GM18505 (cell line): ENCODE data around the gene CDC42BPB.
"Not testable (repeated sequence)": the region's sequence is repeated elsewhere in the genome, so short reads cannot be mapped to it uniquely, and the experiment has no call there.

ENCODE experiments used
- ATAC-seq: cut with Tn5 transposase; IDR thresholded peaks from one replicate; pipeline ENCODE4 v1.9.1; 2021; ENCODE audit not compliant: unreplicated experiment
- POLR2A ChIP-seq: IDR thresholded peaks from 4 replicates; pipeline ENCODE4 v1.6.1; 2011; ENCODE audit warnings: borderline replicate concordance; ENCODE audit not compliant: insufficient read depth, insufficient read length; ENCODE audit errors: extremely low read depth

The CDC42BPB gene

DNA sequence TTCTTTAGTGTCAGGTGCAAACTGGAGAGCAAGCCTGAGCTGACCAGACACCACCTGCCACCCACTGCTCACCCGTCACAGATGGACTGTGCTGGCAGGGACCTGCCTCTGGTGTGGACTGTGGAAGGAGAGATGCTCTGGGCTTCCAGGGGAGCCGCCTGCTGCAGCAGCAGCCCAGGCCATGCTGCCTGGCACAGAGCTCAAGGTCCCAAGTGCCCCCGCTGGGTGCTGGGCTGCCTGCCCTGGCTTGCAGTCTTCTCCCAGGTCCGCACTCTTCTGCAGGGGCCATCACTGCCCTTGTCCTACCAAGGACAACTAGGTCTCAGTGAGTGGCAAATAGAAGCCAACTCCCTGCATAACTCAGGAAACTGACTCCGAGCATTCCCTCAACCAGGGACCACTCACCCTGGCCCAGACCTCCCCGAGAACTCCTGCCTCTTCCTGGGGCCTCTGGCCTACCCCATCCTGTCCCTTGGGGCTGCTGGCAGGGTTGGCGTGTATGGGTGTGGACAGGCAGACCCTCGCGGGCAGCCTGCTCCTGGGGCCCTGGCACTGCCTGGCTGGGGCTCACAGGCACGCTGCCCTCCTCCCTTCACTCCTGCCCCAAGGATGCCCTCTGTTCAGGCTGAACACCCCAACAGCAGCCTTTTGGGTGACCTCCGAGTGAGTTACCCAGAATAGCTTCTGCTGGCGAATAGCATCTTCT is 125.6 kb downstream of the CDC42BPB start:
- ATAC-seq: no peak

DNA sequence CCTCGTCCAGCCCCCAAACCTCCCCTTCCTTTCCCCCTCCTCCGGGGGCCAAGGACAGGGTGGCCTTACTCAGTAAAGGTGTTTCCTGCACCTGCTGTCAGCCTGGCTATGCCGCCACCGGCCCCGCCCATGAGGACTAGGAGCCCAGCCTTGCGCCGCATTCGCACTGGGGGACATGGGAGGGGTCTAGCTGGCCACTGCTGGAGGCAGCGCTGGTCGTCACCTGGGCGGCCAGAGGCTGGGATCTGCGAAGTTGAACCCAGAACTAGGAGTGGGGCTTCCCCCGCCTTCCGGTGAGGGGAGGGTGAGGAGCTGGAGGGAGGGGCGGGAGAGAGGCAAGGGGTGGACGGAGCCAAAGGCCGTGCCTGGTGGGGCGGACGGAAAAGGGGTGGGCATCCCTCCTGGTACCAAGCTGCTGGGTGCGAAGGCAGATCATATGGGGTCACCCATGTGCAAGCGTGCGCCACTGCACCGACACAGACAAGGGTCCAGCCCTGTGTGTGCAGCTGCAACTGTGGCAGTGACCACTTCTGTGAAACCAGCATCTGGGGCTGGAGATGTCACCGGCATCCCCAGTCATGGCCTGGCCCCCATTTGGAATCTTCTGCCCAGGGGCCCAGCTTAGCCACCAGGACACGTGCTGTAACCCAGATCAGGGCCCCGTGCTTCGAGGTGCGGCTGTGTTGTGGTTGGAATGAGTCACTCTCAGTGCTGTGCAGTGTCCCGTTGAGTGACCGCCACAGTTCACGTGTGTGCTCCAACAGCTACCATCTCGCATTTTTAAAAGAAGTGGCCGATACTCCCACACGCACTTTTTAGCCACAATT is 126.4 kb downstream of the CDC42BPB start:
- no peak for TF ChIP-seq POLR2A
- no peak for ATAC-seq

More for the DNA sequence above, 125.6 kb downstream of the CDC42BPB start:
- no peak for TF ChIP-seq POLR2A

DNA sequence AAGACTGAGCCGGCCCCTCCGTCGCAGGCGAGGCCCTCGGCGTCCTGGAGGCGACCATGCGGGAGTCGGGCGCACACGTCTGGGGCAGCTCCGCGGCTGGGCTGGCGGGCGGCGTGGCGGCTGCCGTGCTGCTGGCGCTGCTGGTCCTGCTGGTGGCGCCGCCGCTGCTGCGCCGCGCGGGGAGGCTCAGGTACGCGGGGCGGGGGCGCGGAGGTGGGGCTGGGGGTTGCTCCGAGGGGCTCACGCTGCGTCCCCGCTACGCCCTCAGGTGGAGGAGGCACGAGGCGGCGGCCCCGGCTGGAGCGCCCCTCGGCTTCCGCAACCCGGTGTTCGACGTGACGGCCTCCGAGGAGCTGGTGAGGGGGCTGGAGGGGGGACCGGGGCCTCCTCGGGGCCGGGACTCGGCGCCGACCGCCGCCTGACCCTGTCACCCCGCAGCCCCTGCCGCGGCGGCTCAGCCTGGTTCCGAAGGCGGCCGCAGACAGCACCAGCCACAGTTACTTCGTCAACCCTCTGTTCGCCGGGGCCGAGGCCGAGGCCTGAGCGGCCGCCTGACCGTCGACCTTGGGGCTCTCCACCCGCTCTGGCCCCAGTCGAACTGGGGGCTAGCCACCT is 127.1 kb downstream of the CDC42BPB start:
- TF ChIP-seq POLR2A: no peak
- ATAC-seq: no peak

DNA sequence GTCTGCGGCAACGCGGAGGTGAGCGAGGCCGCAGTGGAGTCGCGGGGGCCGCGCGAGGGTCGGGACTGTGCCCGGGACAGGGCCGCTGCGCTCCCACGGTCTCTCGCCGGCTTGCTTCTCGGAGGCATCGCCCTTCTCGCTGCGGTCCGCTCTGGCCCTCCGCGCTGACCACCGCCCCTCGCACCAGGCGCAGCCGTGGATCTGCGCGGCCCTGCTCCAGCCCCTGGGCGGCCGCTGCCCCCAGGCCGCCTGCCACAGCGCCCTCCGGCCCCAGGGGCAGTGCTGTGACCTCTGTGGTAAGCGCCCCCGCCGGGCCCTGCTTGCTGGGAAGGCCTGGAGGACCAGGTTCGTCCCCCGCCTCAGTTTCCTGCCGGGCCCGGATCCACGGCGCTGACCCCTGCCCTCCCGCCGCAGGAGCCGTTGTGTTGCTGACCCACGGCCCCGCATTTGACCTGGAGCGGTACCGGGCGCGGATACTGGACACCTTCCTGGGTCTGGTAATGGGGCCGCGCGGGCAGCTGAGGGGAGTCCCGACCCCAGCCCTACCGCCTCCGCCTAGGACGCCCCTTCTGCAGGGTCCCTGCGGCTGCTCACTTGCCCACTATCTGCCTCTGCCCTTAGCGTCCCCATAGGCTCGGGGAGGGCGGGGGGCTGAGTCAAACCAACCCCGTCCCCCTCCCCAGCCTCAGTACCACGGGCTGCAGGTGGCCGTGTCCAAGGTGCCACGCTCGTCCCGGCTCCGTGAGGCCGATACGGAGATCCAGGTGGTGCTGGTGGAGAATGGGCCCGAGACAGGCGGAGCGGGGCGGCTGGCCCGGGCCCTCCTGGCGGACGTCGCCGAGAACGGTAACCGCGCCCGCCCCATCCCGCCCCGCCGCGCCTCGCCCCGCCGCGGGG is 127.9 kb downstream of the CDC42BPB start:
- ATAC-seq: no peak
- no peak for TF ChIP-seq POLR2A

GRCh38 chr14:102928412-102929240 is 128.7 kb downstream of the CDC42BPB start:
- peak; percentile 50 for ATAC-seq
- TF ChIP-seq POLR2A: no peak

DNA sequence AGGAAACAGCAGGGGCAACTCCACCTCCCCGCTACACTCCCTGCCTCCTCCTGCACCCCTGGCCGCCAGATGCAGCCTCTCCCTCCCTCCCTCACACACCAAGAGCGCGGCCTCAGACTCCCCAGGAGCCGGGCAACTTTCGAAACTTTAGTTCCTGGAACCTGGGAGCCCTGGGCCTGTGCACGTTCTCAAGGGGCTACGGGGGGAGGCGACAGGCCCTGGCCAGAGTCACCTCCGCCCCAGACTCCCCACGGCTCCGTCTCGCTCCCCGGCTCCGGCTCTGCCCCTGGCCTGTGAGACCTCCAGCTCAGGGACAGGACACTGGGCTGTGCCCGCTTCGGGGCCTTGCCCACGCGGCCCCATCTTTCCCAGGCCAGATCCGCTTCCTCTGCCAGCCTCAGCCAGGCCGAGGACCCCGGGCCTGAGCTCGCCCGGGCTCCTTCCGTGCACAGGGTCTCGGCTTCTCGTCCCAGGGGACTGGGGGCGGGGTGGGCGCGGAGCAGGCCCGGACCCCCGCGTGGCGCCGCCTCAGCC is 129.4 kb downstream of the CDC42BPB start:
- no peak for TF ChIP-seq POLR2A
- ATAC-seq: peak; percentile 8

- no peak for TF ChIP-seq POLR2A
- no peak for ATAC-seq
Measured at GRCh38 chr14:102927346-102927877, 129.9 kb downstream of the CDC42BPB start.

- not testable (repeated sequence) for ATAC-seq
Measured at GRCh38 chr14:102926840-102927239, 130.5 kb downstream of the CDC42BPB start.

DNA sequence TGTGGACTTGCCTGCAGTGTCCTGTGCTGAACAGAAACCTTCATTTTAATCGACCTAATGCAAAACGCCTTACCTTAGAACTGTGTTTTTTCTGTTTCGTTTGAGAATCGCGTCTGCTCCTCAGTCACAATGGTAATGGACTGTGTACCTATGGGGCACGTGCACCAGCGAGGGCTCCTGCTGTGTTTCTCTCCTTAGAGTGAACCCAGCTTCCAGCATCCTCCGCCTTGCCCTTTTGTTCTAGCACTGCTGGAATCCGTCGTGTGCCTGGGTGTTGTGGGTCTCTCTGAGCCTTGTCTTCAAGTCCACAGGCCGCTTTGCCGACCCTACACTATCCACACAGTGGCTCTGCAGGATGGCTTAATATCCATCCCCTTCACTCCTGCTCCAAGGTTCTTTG is 131.2 kb downstream of the CDC42BPB start:
- ATAC-seq: no peak
- TF ChIP-seq POLR2A: no peak

DNA sequence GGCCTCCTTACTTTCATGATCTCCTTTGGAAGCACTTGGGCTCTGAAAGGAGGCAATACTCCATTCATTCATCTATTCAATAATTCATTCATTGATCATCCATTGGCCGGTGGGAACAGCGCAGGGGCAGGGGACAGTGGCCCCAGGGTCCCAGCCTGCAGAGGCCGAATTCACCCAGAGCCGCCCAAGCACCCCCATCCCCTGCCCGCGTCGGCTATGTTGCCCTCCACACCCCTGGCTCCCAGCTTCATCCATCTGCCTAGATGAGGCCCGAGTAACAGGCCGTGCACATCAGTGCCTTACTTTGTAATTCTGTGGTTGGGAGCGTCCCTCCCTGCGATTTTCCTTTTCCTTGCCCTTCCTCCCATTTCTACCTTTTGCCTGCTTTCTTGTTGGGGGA is 131.7 kb downstream of the CDC42BPB start:
- no peak for ATAC-seq
- TF ChIP-seq POLR2A: no peak

- TF ChIP-seq POLR2A: no peak
- no peak for ATAC-seq
Measured at GRCh38 chr14:102924632-102925588, 132.4 kb downstream of the CDC42BPB start.
